ENCODE data around the gene RABGAP1L.
A peak's percentile ranks its signal among the peaks of the same experiment; 100 is the strongest.
"Not testable (repeated sequence)": the region's sequence is repeated elsewhere in the genome, so short reads cannot be mapped to it uniquely, and the experiment has no call there.

The RABGAP1L gene

DNA sequence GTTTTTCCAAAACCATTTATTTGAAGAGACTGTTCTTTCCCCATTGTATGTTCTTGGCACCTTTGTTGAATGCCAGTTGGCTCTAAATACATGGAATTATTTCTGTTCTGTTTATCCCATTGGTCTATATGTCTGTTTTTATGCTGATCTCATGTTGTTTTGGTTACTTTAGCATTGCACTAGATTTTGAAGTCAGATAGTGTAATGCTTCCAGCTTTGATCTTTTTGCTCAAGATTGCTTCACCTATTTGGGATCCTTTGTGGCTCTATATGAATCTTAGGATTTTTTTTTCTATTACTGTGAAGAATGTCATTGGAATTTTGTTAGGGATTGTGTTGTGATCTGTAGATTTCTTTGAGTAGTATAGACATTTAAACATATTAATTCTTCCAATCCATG, 149.3 kb downstream of the RABGAP1L start:
- no peak for FAIRE-seq

DNA sequence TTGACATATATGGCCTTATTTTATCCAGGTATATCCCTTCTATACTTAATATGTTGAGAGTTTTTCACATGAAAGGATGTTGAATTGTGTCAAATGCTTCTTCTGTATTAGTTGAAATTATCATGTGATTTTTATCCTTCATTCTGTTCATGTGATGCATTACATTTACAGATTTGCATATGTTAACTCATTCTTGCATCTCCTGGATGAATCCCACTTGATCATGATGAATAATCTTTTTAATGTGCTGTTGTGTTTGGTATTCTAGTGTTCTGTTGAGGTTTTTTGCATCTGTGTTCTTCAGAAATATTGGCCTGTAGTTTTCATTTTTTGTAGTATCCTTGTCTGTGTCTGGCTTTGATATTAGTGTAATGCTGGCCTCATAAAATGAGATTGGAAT, 150.2 kb downstream of the RABGAP1L start:
- no peak for FAIRE-seq

GRCh38 chr1:174314433-174314832, 155.1 kb downstream of the RABGAP1L start:
- FAIRE-seq: peak; percentile 31

- no peak for FAIRE-seq
Observed at GRCh38 chr1:174315239-174315638, 155.9 kb downstream of the RABGAP1L start.

- not testable (repeated sequence) for FAIRE-seq
Observed at GRCh38 chr1:174320897-174321296, 161.6 kb downstream of the RABGAP1L start.

- no peak for FAIRE-seq
Observed at GRCh38 chr1:174322202-174322862, 163.0 kb downstream of the RABGAP1L start.

GRCh38 chr1:174324493-174324892, 165.2 kb downstream of the RABGAP1L start:
- FAIRE-seq: no peak

GRCh38 chr1:174324939-174325338, 165.6 kb downstream of the RABGAP1L start:
- FAIRE-seq: no peak

- FAIRE-seq: no peak
Observed at GRCh38 chr1:174326278-174326677, 167.0 kb downstream of the RABGAP1L start.

DNA sequence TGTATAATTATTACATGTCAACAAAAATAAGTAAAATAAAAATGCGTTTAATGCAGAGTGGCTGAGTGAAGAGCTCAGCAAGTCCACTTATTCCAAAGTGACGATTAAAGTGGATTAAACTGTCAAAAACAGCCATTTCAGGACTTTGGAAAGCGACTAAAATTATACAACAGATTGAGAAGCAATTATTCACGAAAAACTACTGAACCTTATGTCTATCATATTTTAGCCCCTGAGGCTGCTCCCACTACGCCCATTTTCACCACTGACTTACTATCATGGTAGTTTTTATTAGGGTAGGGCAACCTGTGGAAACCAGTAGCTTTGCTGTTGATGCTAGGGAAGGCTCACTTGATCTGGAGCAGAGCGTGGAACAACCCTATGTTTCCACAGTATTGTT, 174.1 kb downstream of the RABGAP1L start:
- FAIRE-seq: no peak

- FAIRE-seq: no peak
Observed at GRCh38 chr1:174337000-174337681, 177.8 kb downstream of the RABGAP1L start.

- FAIRE-seq: not testable (repeated sequence)
Observed at GRCh38 chr1:174340404-174340803, 181.1 kb downstream of the RABGAP1L start.

GRCh38 chr1:174344162-174344561, 184.8 kb downstream of the RABGAP1L start:
- no peak for FAIRE-seq

DNA sequence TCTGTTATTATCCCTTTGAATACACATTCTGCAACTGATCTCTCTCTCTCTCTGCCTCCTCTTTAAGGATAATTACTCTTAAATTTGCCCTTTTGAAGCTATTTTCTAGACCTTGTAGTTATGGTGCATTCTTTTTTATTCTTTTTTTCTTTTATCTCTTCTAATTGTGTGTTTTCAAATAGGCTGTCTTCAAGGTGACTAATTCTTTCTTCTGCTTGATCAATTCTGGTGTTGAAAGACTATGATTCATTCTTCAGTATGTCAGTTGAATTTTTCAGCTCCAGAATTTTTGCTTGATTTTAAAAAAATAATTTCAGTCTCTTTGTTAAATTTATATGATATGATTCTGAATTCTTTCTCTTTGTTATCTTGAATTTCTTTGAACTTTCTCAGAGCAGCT, 192.8 kb downstream of the RABGAP1L start:
- peak; percentile 5 for FAIRE-seq

GRCh38 chr1:174352883-174353608, 193.7 kb downstream of the RABGAP1L start:
- no peak for FAIRE-seq

- FAIRE-seq: no peak
Observed at GRCh38 chr1:174358344-174358743, 199.0 kb downstream of the RABGAP1L start.

DNA sequence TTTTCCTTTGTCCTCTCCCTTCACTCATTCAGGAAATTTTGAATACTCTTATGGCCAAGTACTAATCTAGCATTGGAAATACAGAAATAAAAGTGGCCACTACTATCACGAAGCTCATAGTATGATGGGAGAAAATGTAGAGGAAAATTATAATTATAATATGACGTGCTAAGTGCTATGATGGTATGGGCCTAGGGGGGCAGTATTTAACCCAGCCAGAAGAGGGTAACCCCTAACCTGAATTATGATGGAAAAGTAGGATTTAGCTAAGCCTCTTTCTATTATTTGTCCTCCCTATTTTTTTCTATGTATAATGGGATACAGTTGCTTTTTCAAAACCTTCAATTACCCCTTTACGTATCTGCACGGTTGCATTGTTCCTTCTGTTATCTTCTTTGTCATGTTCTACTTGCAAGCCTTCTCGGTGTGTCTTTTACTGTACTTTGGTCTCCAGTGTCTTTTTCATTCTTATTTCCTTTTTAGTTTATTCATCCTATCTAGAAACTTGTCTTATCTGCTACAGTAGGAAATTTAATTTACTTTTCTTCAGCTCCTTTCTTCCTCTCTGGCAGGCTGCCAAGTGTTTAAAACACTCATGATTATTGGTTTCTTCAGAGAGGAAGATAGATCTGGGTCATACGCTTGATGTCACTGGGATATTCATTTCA, 199.6 kb downstream of the RABGAP1L start:
- FAIRE-seq: no peak

DNA sequence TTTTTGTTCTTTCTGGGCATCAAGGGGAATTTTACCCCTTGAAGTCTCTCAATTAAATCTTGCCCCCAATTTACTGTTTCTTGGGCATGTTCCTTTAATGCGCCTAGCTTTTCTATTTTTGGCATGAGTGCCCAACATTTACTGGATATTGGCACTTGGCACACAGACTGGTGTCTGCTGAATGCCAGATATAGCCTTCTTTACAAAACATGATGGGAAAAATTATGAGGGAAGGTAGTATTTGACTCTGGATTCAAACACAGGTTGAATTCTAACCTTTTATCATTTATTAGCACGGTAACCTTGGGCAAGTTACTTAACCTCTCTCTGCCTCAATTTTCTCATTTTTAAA, 200.1 kb downstream of the RABGAP1L start:
- FAIRE-seq: no peak

GRCh38 chr1:174364996-174365736, 205.8 kb downstream of the RABGAP1L start:
- FAIRE-seq: no peak

DNA sequence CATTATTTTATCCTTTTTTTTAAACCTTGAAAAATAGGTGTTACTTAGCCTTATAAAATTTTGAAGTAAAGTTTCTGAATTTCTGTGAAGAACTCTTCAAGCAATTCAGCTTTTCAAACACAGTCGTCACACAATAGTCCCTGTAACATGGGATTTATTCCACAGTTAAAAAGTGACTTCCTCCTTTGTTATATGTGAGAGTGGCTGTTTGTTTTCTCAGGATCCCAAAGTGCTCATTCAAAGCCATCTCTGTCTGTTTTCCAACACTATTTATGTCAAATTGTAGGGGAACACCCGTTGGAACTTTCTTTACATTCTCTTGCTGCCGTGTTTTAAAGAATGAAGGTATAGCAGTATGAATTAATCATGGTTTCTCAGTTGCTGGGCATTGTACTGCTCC, 207.6 kb downstream of the RABGAP1L start:
- FAIRE-seq: no peak

DNA sequence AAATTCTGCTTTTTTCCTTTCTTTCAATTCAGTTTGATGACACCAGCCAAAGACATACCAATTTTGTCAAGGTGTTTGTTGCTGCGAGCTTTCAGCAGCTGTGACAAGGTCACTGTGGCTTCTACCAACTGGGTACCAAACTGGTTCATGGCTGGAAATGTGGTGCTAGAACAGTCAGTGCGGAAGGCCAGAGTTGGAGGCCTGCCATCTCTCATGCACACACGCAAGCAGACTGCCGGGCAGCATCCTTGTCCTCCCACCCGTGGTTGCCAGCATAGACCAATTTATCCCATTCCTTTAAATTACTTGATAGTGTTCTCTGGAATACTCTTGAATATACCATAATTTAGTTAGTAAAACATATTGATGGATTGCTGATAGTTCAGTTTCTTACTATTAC, 208.6 kb downstream of the RABGAP1L start:
- FAIRE-seq: no peak

- no peak for FAIRE-seq
Observed at GRCh38 chr1:174376030-174376429, 216.7 kb downstream of the RABGAP1L start.

GRCh38 chr1:174391716-174392115, 232.4 kb downstream of the RABGAP1L start:
- FAIRE-seq: peak; percentile 49

Data from colon (tissue), 2 donors.